Aorta (tissue), 5 donors: ENCODE data around the gene HOXC4. TPM values are rescaled to one million over a fixed set of nuclear protein-coding genes. Genes with fewer than 3 reads are reported as not detected.

ENCODE experiments used
- ATAC-seq: fragments of 200-7000 bp; cut with Tn5 transposase; one replicate; pipeline ENCODE4 v1.9.1; 2022; ENCODE audit warnings: moderate library complexity; ENCODE audit not compliant: low FRiP score
- DNase-seq, 2 donors: peaks; one replicate each; pipeline ENCODE4 v3.0.0-alpha.2; 2020
- H3K27ac ChIP-seq, 2 donors: one replicate each; pipeline ENCODE4 v1.5.1; 2013; ENCODE audit warnings: low read length in 2 of 2, mild to moderate bottlenecking in 2 of 2, moderate library complexity in 2 of 2, control low read depth in 1 of 2, inconsistent platforms in 1 of 2, low read depth in 1 of 2
- H3K27me3 ChIP-seq, 2 donors: one replicate each; pipeline ENCODE4 v1.6.1; 2013; ENCODE audit warnings: control low read depth in 1 of 2, low read length in 1 of 2, mild to moderate bottlenecking in 1 of 2, moderate library complexity in 1 of 2; ENCODE audit not compliant: insufficient read depth in 2 of 2, control insufficient read depth in 1 of 2
- H3K36me3 ChIP-seq, 2 donors: one replicate each; pipeline ENCODE4 v1.6.1; 2013; ENCODE audit warnings: control low read depth in 1 of 2, low read length in 1 of 2, mild to moderate bottlenecking in 1 of 2; ENCODE audit not compliant: insufficient read depth in 2 of 2, control insufficient read depth in 1 of 2
- H3K4me1 ChIP-seq, 2 donors: one replicate each; pipeline ENCODE4 v1.6.1; 2013; ENCODE audit warnings: low read length in 2 of 2, control low read depth in 1 of 2, mild to moderate bottlenecking in 1 of 2, moderate library complexity in 1 of 2; ENCODE audit not compliant: insufficient read depth in 2 of 2, control insufficient read depth in 1 of 2
- H3K4me3 ChIP-seq, 2 donors: one replicate each; pipeline ENCODE4 v1.5.1; 2013; ENCODE audit warnings: low read length in 2 of 2, control low read depth in 1 of 2, mild to moderate bottlenecking in 1 of 2
- H3K9me3 ChIP-seq: one replicate; pipeline ENCODE4 v1.6.1; 2013; ENCODE audit warnings: mild to moderate bottlenecking, low read length; ENCODE audit not compliant: control insufficient read depth
- WGBS, 2 donors: extraction: QIAGEN DNeasy Blood & Tissue Kit; methylation state at CpG; one replicate each; pipeline ENCODE4 v1.1.7; 2013; 5-methylcytosine and 5-hydroxymethylcytosine counted together
- intact Hi-C, 2 donors: fragments of 100-400 bp; cut with DNase I; formaldehyde crosslinking; loops; one replicate each; pipeline versions ENCODE4 v1.14.2 to v1.15.0; 2022
- long read RNA-seq, 2 donors: library from polyadenylated mRNA; unstranded; transcript quantifications; one replicate each; pipeline ENCODE4 v2.0.0, GENCODE V29; 2020 to 2021
- polyA plus RNA-seq, 2 donors: library from polyadenylated mRNA; stranded (reverse); fragments of 200-250 nt; gene quantifications; one replicate each; pipeline ENCODE4 v1.2.3, GENCODE V29; 2013
- total RNA-seq, 2 donors: library from RNA; stranded (reverse); fragmentation: NEBNext Ultra II Directional; extraction: Animal tissue kit (Norgen Biotek cat#: 25700); gene quantifications; one replicate each; pipeline ENCODE4 v1.2.1, GENCODE V29; 2021
- donor health status: healthy with polysubstance abuse.
- donor health status: Bipolar disorder and iron deficiency.
- donor health status: DM: no; HTN: no; CAD: no.
- donor health status: DM: no; HTN: no; CAD: no.
- donor health status: DM: yes; HTN: yes; CAD: no.

Gene HOXC4
- total RNA-seq (10 to 100 TPM; 10.1 to 18.4 TPM), polyA plus RNA-seq (1 to 10 TPM; 1.4 to 1.8 TPM)
- long read RNA-seq, donor 1, partial matches to known transcripts: 0 of 5 reads
- long read RNA-seq, donor 1, other reads (novel, unspliced or antisense): 5 of 5 reads
- long read RNA-seq, donor 2, partial matches to known transcripts: 2 of 5 reads
- long read RNA-seq, donor 2, other reads (novel, unspliced or antisense): 0 of 5 reads

- Histone ChIP-seq H3K4me3 (peak within 1 kb of the TSS; percentile 85 to 90), H3K36me3 (no peaks in the 10 kb centered on the region), H3K4me1 (no peaks in the 10 kb centered on the region), H3K9me3 (no peaks in the 10 kb centered on the region), H3K27me3 (no peaks in the 10 kb centered on the region), H3K27ac (peak within 1 kb of the TSS in 1 of 2 donors; percentile 20)
- DNase-seq: peak in 1 of 2 donors; percentile 61
- intact Hi-C loops: no loop called here
- peak; percentile 70 for ATAC-seq
- 1 to 2% methylated on average over 51 to 52 of the region's 52 CpGs for WGBS, 2 donors
Observed at GRCh38 chr12:54053751-54054741, at the start of gene HOXC4. Gene HOXC4, plus strand, starts transcription at chr12:54053835. Its CDS starts 88 bp downstream, at chr12:54053923.

- H3K36me3 ChIP-seq: no peaks in the 10 kb centered on the region
- 65 to 78% methylated on average over 20 of the region's 20 CpGs for WGBS, 2 donors
- no peak overlapping the region for H3K27ac ChIP-seq
- no peaks in the 10 kb centered on the region for H3K4me1 ChIP-seq
- no peak for ATAC-seq
- DNase-seq: peak in 1 of 2 donors; percentile 31
- H3K4me3 ChIP-seq: no peak overlapping the region
- H3K9me3 ChIP-seq: no peaks in the 10 kb centered on the region
- intact Hi-C loops: no loop called here
- H3K27me3 ChIP-seq: no peaks in the 10 kb centered on the region
Observed at GRCh38 chr12:54004063-54004840, 49.4 kb upstream of the HOXC4 start.

- Histone ChIP-seq H3K27ac (no peak overlapping the region), H3K4me3 (no peak overlapping the region), H3K4me1 (no peaks in the 10 kb centered on the region), H3K27me3 (no peaks in the 10 kb centered on the region), H3K9me3 (no peaks in the 10 kb centered on the region), H3K36me3 (no peaks in the 10 kb centered on the region)
- DNase-seq (peak; percentile 45 to 87), ATAC-seq (peak; percentile 62)
- 52 to 64% methylated on average over 28 to 31 of the region's 31 CpGs for WGBS, 2 donors
- intact Hi-C loops: loop anchor here in 1 of 2 donors (5.0 kb wide), 1 partner anchor 202 kb away; no protein-coding TSS in a partner anchor
Observed at GRCh38 chr12:54004841-54005530, 48.6 kb upstream of the HOXC4 start.

GRCh38 chr12:54005531-54005852, 48.1 kb upstream of the HOXC4 start:
- DNase-seq: peak; percentile 41 to 80
- ATAC-seq: no peak
- Histone ChIP-seq H3K36me3 (no peaks in the 10 kb centered on the region), H3K9me3 (no peaks in the 10 kb centered on the region), H3K27me3 (no peaks in the 10 kb centered on the region), H3K4me1 (no peaks in the 10 kb centered on the region), H3K4me3 (no peak overlapping the region), H3K27ac (no peak overlapping the region)
- intact Hi-C loops: loop anchor here in 1 of 2 donors (5.0 kb wide), 1 partner anchor 202 kb away; no protein-coding TSS in a partner anchor
- 14 to 16% methylated on average over 26 of the region's 26 CpGs for WGBS, 2 donors

GRCh38 chr12:54005853-54006558, 47.6 kb upstream of the HOXC4 start:
- ATAC-seq: peak; percentile 92
- intact Hi-C loops: loop anchor here (1.0 to 5.0 kb wide), 2 partner anchors 195 to 201 kb away; no protein-coding TSS in a partner anchor
- no peaks in the 10 kb centered on the region for H3K27me3 ChIP-seq

GRCh38 chr12:54006559-54007220, 46.9 kb upstream of the HOXC4 start:
- DNase-seq: peak in 1 of 2 donors; percentile 25
- Histone ChIP-seq H3K27ac (no peak overlapping the region), H3K4me1 (no peaks in the 10 kb centered on the region), H3K4me3 (no peak overlapping the region), H3K9me3 (no peaks in the 10 kb centered on the region), H3K36me3 (no peaks in the 10 kb centered on the region), H3K27me3 (no peaks in the 10 kb centered on the region)
- WGBS, 2 donors: 80 to 87% methylated on average over 22 of the region's 22 CpGs
- no peak for ATAC-seq
- intact Hi-C loops: loop anchor here (1.0 to 5.0 kb wide), 2 partner anchors 195 to 201 kb away; no protein-coding TSS in a partner anchor

More at GRCh38 chr12:54005853-54006558, 47.6 kb upstream of the HOXC4 start:
- Histone ChIP-seq H3K9me3 (no peaks in the 10 kb centered on the region), H3K36me3 (no peaks in the 10 kb centered on the region), H3K4me3 (no peak overlapping the region), H3K27ac (no peak overlapping the region), H3K4me1 (no peaks in the 10 kb centered on the region)
- 21 to 24% methylated on average over 39 of the region's 39 CpGs for WGBS, 2 donors
- peak; percentile 89 to 98 for DNase-seq

GRCh38 chr12:54007538-54008259, 45.9 kb upstream of the HOXC4 start:
- no peaks in the 10 kb centered on the region for H3K36me3 ChIP-seq
- intact Hi-C loops: loop anchor here in 1 of 2 donors (5.0 kb wide), 1 partner anchor 200 kb away; no protein-coding TSS in a partner anchor
- no peaks in the 10 kb centered on the region for H3K27me3 ChIP-seq
- ATAC-seq: no peak
- H3K4me3 ChIP-seq: no peak overlapping the region
- H3K9me3 ChIP-seq: no peaks in the 10 kb centered on the region
- no peaks in the 10 kb centered on the region for H3K4me1 ChIP-seq
- peak in 1 of 2 donors; percentile 21 for DNase-seq
- WGBS, 2 donors: 75 to 78% methylated on average over 2 of the region's 2 CpGs
- H3K27ac ChIP-seq: no peak overlapping the region
